Heart left ventricle (tissue), 13 donors: ENCODE results near the gene ERI3.

ENCODE experiments used
- CTCF ChIP-seq, 12 donors: fragments of 200-600 bp; sonication (generic) in 4 of 12; IDR thresholded peaks; one replicate each; pipeline versions ENCODE4 v1.5.0 to v1.8.0; 2018 to 2022; ENCODE audit warnings: antibody characterized with exemption in 12 of 12, mild to moderate bottlenecking in 5 of 12
- POLR2A ChIP-seq, 2 donors: fragments of 450-650 bp; IDR thresholded peaks; one replicate each; pipeline ENCODE4 v1.6.1; 2017; ENCODE audit warnings: antibody characterized with exemption in 2 of 2, mild to moderate bottlenecking in 2 of 2, moderate library complexity in 2 of 2
- donor health status: ischemic (EF 13 %, LVEDD 7.1; RV severe dilation, severe dysfunction).
- donor health status: DM: no; HTN: yes; CAD: no.
- donor health status: DM: no; HTN: no; CAD: no.
- donor health status: ischemic (EF 25% LVEDD 6.9; RV normal size, moderate dysfunction).
- donor health status: ischemic (EF 25% LVEDD 5.7; RV mildly dilated, moderate dysfunction).
- donor health status: ischemic (EF 35%, LVEDD 5.7; RV mildly dilated, moderate dysfunction).
- donor health status: nonischemic (EF 11% LVEDD 7.7; RV severe dilation, severe dysfunction).
- donor health status: DM: yes; HTN: yes; CAD: no.
- donor health status: PGD.
- donor health status: ischemic (EF 29% LVEDD 5.4; RV normal size, mild dysfunction).
- donor health status: nonischemic (EF 23%, LVEDD 6.1; RV moderate dilation, normal function).

- TF ChIP-seq CTCF (IDR thresholded peaks at IDR 0.05) (no peak), POLR2A (IDR thresholded peaks at IDR 0.05) (no peak)
These were observed 72.2 kb downstream of the ERI3 start for GRCh38 chr1:44282704-44283426.
